ENCODE results near the gene TRIM72. TPM values are rescaled to one million over a fixed set of nuclear protein-coding genes. Genes with fewer than 3 reads are reported as not detected.

The TRIM72 gene, protein sequence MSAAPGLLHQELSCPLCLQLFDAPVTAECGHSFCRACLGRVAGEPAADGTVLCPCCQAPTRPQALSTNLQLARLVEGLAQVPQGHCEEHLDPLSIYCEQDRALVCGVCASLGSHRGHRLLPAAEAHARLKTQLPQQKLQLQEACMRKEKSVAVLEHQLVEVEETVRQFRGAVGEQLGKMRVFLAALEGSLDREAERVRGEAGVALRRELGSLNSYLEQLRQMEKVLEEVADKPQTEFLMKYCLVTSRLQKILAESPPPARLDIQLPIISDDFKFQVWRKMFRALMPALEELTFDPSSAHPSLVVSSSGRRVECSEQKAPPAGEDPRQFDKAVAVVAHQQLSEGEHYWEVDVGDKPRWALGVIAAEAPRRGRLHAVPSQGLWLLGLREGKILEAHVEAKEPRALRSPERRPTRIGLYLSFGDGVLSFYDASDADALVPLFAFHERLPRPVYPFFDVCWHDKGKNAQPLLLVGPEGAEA
- under 0.01 TPM in 1 of 2 replicates, not detected in the other for total RNA-seq

DNA sequence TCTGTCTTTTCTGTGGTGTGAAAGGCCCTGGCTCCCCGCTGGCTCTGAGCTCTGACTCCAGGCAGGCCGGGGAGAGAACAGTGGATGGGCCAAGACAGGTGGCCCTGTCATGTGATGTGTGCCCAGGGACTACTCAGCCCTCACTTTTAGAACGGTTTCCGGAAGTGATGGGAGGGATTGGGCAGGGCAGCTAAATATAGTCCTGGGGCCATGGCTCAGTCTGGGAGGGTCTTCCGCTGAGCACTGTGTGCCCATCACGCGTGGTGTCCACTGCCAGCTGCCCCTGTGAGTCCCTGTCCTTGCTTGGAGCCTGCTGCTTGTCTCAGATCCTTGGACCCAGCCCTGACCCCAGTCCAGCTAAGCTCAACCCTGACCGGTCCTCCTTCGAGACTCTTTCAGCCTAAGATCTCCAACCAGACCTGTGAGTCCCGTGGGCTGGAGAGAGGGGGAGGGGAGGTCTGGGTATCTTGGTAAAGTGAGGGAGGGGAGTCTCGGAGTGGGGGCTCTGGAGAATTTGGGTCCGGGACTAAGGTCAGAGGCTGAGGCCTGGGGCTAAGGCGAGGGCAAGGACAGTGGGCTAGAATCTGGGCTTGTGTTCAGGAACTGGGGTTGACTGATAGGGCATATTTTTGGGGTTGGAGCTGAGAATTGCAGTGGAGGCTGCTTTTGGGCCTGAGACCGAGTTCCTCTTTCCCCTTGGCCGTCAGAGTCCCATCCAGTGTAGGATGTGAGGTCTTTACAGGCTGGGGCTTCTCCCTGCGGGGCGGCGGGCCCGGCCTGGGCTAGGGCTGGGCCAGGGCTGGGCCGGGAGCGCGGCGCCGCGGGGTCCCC is at the start of gene TRIM72:
TSS of gene TRIM72 (plus strand) at position 243 of the 831 bp plus-strand sequence. CDS start 620 bp downstream, outside the sequence.

DNA sequence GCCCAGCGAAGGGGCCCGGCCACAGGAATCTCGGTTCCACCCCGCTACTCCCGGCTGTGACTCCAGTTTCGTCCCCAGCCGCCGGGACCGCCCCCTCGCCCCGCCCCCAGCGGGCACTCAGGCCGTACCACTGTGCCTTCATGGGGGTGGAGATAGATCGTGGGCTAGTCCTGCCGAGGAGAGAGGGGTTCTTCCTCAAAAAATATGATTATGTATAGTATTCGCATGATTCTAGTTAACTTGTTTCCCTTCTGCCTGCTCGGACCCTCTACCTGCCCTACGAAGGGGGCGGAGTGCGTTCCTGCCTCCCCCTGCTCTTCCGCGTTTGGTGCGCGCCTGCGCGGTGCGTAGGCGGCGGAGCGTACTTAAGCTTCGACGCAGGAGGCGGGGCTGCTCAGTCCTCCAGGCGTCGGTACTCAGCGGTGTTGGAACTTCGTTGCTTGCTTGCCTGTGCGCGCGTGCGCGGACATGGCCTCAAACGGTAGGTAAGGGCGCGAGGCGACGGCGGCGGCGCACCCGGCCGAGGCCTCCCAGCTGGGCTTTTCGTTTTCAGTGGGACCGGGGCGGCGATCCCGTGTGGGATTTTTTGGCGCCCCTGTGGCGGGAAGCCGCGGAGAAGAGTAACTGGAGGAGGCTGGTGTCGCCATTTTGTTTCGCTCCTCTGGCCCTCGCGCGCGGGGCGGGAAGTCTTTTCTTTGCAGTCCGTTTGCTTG is 34.0 kb upstream of the TRIM72 start, which contains the start of gene FUS:
TSS of gene FUS (plus strand) at position 393 of the 713 bp plus-strand sequence. CDS start at position 469, 76 bp downstream.

DNA sequence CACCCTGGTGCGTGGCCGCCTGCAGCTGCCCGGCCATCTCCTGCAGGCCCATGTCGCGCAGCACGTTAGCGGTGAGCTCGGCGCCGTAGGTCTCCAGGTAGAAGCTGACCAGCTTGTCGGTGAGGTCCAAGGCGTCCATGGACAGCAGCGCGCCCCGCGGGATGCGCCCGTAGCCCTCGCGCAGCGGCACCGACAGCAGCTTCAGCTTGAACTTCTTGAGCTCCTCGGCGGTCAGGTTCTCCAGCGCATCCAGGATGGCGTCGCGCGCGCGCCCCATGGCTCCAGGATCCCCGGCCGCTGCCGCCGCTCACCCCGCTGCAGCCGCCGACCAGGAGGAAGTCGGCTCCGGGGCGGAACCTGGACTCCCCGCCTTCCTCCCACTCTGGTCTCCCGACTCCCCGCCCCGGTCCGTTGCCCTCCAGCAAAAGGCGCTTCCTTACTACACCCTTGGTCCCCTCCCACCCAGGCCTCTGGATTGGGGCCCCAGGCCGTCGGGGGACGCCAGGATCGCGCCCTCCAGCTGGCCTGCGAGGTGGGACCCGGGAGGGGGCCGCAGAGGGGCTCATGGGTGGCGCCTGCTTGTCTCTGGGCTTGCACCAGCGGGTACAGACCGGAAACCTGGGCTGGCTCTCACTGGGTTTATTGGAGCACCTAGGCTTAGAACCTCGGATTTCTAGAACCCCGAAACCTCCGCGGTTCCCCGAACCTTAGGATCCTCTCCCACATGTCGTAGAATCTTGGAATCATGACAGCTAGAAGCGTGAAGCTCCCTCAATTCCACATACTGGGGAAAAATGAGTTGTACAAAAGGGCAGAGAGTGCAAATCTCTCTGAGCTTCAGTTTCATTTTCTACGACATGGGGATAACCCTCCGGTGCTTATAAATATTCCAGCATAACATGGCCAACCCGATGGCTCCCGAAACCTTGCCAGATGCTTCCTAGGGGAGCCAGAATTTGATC is 11.2 kb upstream of the TRIM72 start, which contains the start of gene PYCARD:
TSS of gene PYCARD (minus strand) at position 347 of the 962 bp plus-strand sequence. CDS start at position 277, 70 bp downstream.

DNA sequence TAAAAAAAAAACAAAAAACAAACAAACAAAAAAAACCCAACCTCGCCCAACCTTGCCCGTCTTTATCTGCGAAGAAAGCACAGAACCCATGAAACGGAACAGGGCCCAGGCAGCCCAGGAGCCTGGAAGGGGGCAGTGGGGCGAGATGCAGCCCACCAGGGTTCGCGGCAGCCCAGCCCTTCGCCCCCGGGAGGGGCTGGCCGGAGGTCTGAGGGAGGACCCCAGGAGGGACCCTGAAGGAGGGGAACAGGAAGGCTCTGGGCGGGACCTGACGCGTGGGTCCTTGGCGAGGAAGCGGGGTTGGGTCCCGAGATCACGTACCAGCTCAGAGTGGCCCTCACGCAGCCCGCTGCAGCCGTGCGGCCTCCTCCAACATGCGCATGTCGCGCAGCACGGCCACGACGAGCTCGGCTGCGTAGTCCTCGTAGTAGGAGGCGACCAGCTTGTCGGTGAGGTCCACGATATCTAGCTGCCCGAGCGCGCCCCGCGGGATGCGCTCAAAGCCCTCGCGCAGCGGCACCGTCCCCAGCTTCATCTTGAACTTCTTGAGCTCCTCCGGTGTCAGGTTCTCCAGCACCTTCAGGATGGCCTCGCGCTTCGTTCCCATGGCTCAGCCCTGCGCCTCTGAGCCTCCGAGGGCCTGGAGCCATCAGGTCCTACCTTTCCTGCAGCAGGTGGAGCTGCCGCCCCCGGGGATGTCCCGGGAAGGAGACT is 2.7 kb downstream of the TRIM72 start, which contains the start of gene PYDC1:
TSS of gene PYDC1 (minus strand) at position 714 of the 714 bp plus-strand sequence. CDS start at position 607, 107 bp downstream.

Other genes starting within 250 kb of the TRIM72 start
- gene HSD3B7, start 228.9 kb upstream of the TRIM72 start, total RNA-seq = 20.4 and 20.7 TPM in 2 replicates
- 0.50 and 1.2 TPM in 2 replicates for gene STX1B, start 203.5 kb upstream of the TRIM72 start, total RNA-seq
- 17.5 and 19.3 TPM in 2 replicates for gene STX4, start 180.6 kb upstream of the TRIM72 start, total RNA-seq
- 11.9 and 13.1 TPM in 2 replicates for gene ZNF668, start 139.9 kb upstream of the TRIM72 start, total RNA-seq
- gene ZNF646, start 139.7 kb upstream of the TRIM72 start, total RNA-seq = 12.4 and 12.9 TPM in 2 replicates
- gene PRSS53, start 125.2 kb upstream of the TRIM72 start, total RNA-seq = 2.1 and 2.5 TPM in 2 replicates
- gene VKORC1, start 119.3 kb upstream of the TRIM72 start, total RNA-seq = 171 and 200 TPM in 2 replicates
- 63.5 and 66.2 TPM in 2 replicates for gene BCKDK, start 105.7 kb upstream of the TRIM72 start, total RNA-seq
- gene KAT8, start 96.5 kb upstream of the TRIM72 start, total RNA-seq = 40.9 and 41.2 TPM in 2 replicates
- 0.30 and 1.0 TPM in 2 replicates for gene PRSS8, start 78.4 kb upstream of the TRIM72 start, total RNA-seq
- under 0.01 and 0.30 TPM in 2 replicates for gene PRSS36, start 64.1 kb upstream of the TRIM72 start, total RNA-seq
- gene FUS, start 34.0 kb upstream of the TRIM72 start, total RNA-seq = 51.4 and 86.5 TPM in 2 replicates
- 58.8 and 61.8 TPM in 2 replicates for gene PYCARD, start 11.4 kb upstream of the TRIM72 start, total RNA-seq
- gene PYDC1, start 3.0 kb downstream of the TRIM72 start, total RNA-seq = not detected in 2 replicates
- gene ITGAM, start 45.9 kb downstream of the TRIM72 start, total RNA-seq = not detected in 2 replicates
- under 0.01 TPM in 1 of 2 replicates, not detected in the other for gene ITGAX, start 141.1 kb downstream of the TRIM72 start, total RNA-seq
- gene ITGAD, start 179.2 kb downstream of the TRIM72 start, total RNA-seq = not detected in 2 replicates
- not detected in 2 replicates for gene COX6A2, start 214.2 kb downstream of the TRIM72 start, total RNA-seq
- 0.50 and 0.74 TPM in 2 replicates for gene ZNF843, start 228.7 kb downstream of the TRIM72 start, total RNA-seq
- gene ARMC5, start 245.4 kb downstream of the TRIM72 start, total RNA-seq = 6.2 and 6.4 TPM in 2 replicates

All from bronchus fibroblast of lung (primary cell).